Ishikawa (cell line): ENCODE data around the gene GPRC5D.

Experiments
- CEBPB ChIP-seq: IDR thresholded peaks from 2 replicates; pipeline ENCODE4 v1.6.1; 2012
- CREB1 ChIP-seq: IDR thresholded peaks from 2 replicates; pipeline ENCODE4 v1.6.1; 2012; ENCODE audit warnings: low read depth
- EGR1 ChIP-seq: IDR thresholded peaks from 2 replicates; pipeline ENCODE4 v1.6.1; 2012
- EP300 ChIP-seq: IDR thresholded peaks from 2 replicates; pipeline ENCODE4 v1.6.1; 2012; ENCODE audit warnings: borderline replicate concordance
- FOXM1 ChIP-seq: IDR thresholded peaks from 2 replicates; pipeline ENCODE4 v1.6.1; 2012; ENCODE audit warnings: low read depth, borderline replicate concordance
- NFIC ChIP-seq: IDR thresholded peaks from 2 replicates; pipeline ENCODE4 v1.6.1; 2012
- RAD21 ChIP-seq: IDR thresholded peaks from 2 replicates; pipeline ENCODE4 v1.6.1; 2012; ENCODE audit warnings: low read depth
- TCF12 ChIP-seq: IDR thresholded peaks from 2 replicates; pipeline ENCODE4 v1.6.1; 2012; ENCODE audit warnings: low read depth
- TEAD4 ChIP-seq: IDR thresholded peaks from 2 replicates; pipeline ENCODE4 v1.6.1; 2012
- ZBTB7A ChIP-seq: IDR thresholded peaks from 2 replicates; pipeline ENCODE4 v1.6.1; 2012; ENCODE audit warnings: low read depth
- TF ChIP-seq, protein P1 (sequence below): IDR thresholded peaks from 2 replicates; pipeline ENCODE4 v1.6.1; 2012
- TF ChIP-seq, protein P2 (sequence below): IDR thresholded peaks from 2 replicates; pipeline ENCODE4 v1.6.1; 2012
- TF ChIP-seq, protein P3 (sequence below): IDR thresholded peaks from 2 replicates; pipeline ENCODE4 v1.6.1; 2012; ENCODE audit warnings: low read depth, mild to moderate bottlenecking

DNA sequence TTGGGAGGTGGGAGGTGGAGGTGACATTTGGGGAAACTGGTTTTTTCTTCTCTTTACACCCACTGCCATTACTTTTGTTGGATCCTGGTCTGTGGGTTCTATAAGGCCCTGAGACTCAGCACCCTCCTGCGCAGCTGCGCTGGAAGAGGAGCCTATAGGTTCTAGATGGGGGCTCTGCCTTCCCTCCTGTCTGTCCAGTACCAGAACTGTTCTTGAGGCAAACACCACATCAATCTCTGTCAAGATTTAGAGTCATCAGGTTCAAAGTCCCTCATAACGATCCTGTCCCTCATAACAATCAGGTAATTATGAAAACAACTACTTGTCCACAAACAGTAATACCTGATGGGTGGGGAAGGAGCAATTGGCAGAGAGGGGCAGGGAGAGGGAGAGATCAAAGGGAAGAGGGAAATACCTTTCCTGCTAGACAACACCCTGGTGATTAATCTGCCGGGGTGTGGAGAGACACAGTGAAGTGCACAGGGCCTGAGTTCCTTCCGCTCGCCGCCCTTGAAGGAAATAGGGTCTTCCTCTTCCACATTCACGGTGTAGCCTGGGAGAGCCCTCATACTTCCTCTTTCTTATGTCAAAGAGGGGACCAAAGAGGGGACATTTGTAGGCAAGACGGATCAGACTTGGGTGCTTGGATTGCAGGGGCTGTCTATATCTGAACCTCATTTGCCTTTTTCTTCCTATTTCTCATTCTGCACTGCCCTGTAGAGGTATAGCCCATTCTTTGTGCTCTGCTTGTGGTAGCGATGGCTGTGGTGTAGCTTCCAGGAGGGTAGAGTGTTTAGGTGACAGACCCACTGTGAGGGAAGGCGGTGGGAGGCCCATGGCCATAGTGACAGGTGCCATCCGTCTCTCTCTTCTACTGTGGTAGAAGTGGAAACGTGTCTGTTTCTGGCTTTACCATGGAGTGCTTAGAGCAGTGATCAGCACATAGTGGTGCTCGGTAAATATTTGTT is 48.0 kb downstream of the GPRC5D start:
- TF ChIP-seq, protein P1, sequence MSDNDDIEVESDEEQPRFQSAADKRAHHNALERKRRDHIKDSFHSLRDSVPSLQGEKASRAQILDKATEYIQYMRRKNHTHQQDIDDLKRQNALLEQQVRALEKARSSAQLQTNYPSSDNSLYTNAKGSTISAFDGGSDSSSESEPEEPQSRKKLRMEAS, result no peak
- TF ChIP-seq CEBPB, result no peak
- TF ChIP-seq RAD21, result no peak
- TF ChIP-seq EP300, result peak; percentile 40; the same call in 1 of the 2 replicates
- TF ChIP-seq, protein P2, sequence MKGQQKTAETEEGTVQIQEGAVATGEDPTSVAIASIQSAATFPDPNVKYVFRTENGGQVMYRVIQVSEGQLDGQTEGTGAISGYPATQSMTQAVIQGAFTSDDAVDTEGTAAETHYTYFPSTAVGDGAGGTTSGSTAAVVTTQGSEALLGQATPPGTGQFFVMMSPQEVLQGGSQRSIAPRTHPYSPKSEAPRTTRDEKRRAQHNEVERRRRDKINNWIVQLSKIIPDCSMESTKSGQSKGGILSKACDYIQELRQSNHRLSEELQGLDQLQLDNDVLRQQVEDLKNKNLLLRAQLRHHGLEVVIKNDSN, result no peak
- peak; percentile 32; the same call in 1 of the 2 replicates for TF ChIP-seq FOXM1
- no peak for TF ChIP-seq EGR1
- TF ChIP-seq CREB1, result no peak
- TF ChIP-seq, protein P3, sequence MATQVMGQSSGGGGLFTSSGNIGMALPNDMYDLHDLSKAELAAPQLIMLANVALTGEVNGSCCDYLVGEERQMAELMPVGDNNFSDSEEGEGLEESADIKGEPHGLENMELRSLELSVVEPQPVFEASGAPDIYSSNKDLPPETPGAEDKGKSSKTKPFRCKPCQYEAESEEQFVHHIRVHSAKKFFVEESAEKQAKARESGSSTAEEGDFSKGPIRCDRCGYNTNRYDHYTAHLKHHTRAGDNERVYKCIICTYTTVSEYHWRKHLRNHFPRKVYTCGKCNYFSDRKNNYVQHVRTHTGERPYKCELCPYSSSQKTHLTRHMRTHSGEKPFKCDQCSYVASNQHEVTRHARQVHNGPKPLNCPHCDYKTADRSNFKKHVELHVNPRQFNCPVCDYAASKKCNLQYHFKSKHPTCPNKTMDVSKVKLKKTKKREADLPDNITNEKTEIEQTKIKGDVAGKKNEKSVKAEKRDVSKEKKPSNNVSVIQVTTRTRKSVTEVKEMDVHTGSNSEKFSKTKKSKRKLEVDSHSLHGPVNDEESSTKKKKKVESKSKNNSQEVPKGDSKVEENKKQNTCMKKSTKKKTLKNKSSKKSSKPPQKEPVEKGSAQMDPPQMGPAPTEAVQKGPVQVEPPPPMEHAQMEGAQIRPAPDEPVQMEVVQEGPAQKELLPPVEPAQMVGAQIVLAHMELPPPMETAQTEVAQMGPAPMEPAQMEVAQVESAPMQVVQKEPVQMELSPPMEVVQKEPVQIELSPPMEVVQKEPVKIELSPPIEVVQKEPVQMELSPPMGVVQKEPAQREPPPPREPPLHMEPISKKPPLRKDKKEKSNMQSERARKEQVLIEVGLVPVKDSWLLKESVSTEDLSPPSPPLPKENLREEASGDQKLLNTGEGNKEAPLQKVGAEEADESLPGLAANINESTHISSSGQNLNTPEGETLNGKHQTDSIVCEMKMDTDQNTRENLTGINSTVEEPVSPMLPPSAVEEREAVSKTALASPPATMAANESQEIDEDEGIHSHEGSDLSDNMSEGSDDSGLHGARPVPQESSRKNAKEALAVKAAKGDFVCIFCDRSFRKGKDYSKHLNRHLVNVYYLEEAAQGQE, result no peak
- TF ChIP-seq TEAD4, result no peak; the same call in 1 of the 2 replicates
- TF ChIP-seq TCF12, result peak; percentile 30; the same call in 1 of the 2 replicates
- no peak for TF ChIP-seq ZBTB7A
- TF ChIP-seq NFIC, result peak; percentile 26; the same call in 1 of the 2 replicates
